HepG2 (cell line): Measurements from ENCODE around the gene CYSRT1. TPM values are rescaled to one million over a fixed set of nuclear protein-coding genes. Genes with fewer than 3 reads are reported as not detected.

Experiments used
- AHDC1 ChIP-seq: sonication (generic); formaldehyde crosslinking; IDR thresholded peaks from 2 replicates; pipeline ENCODE4 v1.5.1; 2020; ENCODE audit warnings: mild to moderate bottlenecking, missing genetic modification reagents, borderline replicate concordance
- CAMTA2 ChIP-seq: sonication (generic); formaldehyde crosslinking; IDR thresholded peaks from 2 replicates; pipeline ENCODE4 v1.4.0; 2020; ENCODE audit warnings: mild to moderate bottlenecking, missing genetic modification reagents, borderline replicate concordance
- CREM ChIP-seq, 2 experiments: sonication (generic) in 1 of 2; formaldehyde crosslinking in 1 of 2; IDR thresholded peaks; 2 replicates each; pipeline versions ENCODE4 v1.4.0 to v1.6.1; 2016 to 2020; ENCODE audit warnings: antibody characterized with exemption in 1 of 2, mild to moderate bottlenecking in 1 of 2, missing genetic modification reagents in 1 of 2
- DRAP1 ChIP-seq: IDR thresholded peaks from 2 replicates; pipeline ENCODE4 v1.6.1; 2016; ENCODE audit warnings: missing genetic modification reagents, missing compliant biosample characterization
- FOXJ3 ChIP-seq: sonication (generic); formaldehyde crosslinking; IDR thresholded peaks from 2 replicates; pipeline ENCODE4 v1.4.0; 2020; ENCODE audit warnings: missing genetic modification reagents, mild to moderate bottlenecking, borderline replicate concordance
- FOXK2 ChIP-seq: fragments of 450-650 bp; IDR thresholded peaks from 2 replicates; pipeline ENCODE4 v1.6.1; 2016
- HNF4G ChIP-seq, 2 experiments: sonication (generic) in 1 of 2; formaldehyde crosslinking in 1 of 2; IDR thresholded peaks; 2 replicates each; pipeline versions ENCODE4 v1.4.0 to v1.6.1; 2011 to 2020; ENCODE audit warnings: borderline replicate concordance in 2 of 2, low read depth in 2 of 2, mild to moderate bottlenecking in 2 of 2, low read length in 1 of 2, missing genetic modification reagents in 1 of 2, moderate library complexity in 1 of 2
- MEIS2 ChIP-seq: sonication (generic); formaldehyde crosslinking; IDR thresholded peaks from 2 replicates; pipeline ENCODE4 v1.9.0; 2021; ENCODE audit warnings: mild to moderate bottlenecking, missing genetic modification reagents
- NFE2 ChIP-seq: sonication (generic); formaldehyde crosslinking; IDR thresholded peaks from 2 replicates; pipeline ENCODE4 v1.4.0; 2020; ENCODE audit warnings: missing genetic modification reagents
- STAT6 ChIP-seq: sonication (generic); formaldehyde crosslinking; IDR thresholded peaks from 2 replicates; pipeline ENCODE4 v1.4.0; 2020; ENCODE audit warnings: missing genetic modification reagents, mild to moderate bottlenecking, borderline replicate concordance
- TAF1 ChIP-seq: sonication (generic); formaldehyde crosslinking; IDR thresholded peaks from 2 replicates; pipeline ENCODE4 v1.4.0; 2020; ENCODE audit warnings: missing genetic modification reagents
- TFAP4 ChIP-seq: sonication (generic); IDR thresholded peaks from 2 replicates; pipeline ENCODE4 v1.6.1; 2016; ENCODE audit warnings: low read depth, borderline replicate concordance
- ZNF260 ChIP-seq: sonication (generic); formaldehyde crosslinking; IDR thresholded peaks from 2 replicates; pipeline ENCODE4 v1.4.0; 2020; ENCODE audit warnings: missing genetic modification reagents, low read depth, mild to moderate bottlenecking, borderline replicate concordance
- ZNF543 ChIP-seq: sonication (generic); formaldehyde crosslinking; IDR thresholded peaks from 2 replicates; pipeline ENCODE4 v1.4.0; 2020; ENCODE audit warnings: mild to moderate bottlenecking, missing genetic modification reagents
- ZNF704 ChIP-seq: sonication (generic); formaldehyde crosslinking; IDR thresholded peaks from 2 replicates; pipeline ENCODE4 v1.8.1; 2023; ENCODE audit warnings: mild to moderate bottlenecking, inconsistent platforms, moderate library complexity, missing genetic modification reagents, borderline replicate concordance
- ZZZ3 ChIP-seq: sonication (generic); formaldehyde crosslinking; IDR thresholded peaks from 2 replicates; pipeline ENCODE4 v1.4.0; 2020; ENCODE audit warnings: missing genetic modification reagents, mild to moderate bottlenecking, borderline replicate concordance
- polyA plus RNA-seq, 8 experiments: library from polyadenylated mRNA; depleted of rRNA in 3 of 8; stranded (reverse) in 7 of 8; unstranded in 1 of 8; fragments of >200 nt; fragmentation: Illumina TruSeq in 4 of 8; extraction: Trizol in 4 of 8; gene quantifications; 2 replicates each; pipeline versions ENCODE4 v1.2.1 to v1.2.3, GENCODE V29; 2011 to 2016; ENCODE audit warnings: low read depth in 4 of 8, missing spikeins in 1 of 8, mixed read lengths in 1 of 8; ENCODE audit not compliant: insufficient read depth in 1 of 8
- total RNA-seq, 5 experiments: library from RNA; depleted of rRNA; stranded (reverse); fragments of >200 nt; fragmentation: Illumina TruSeq; extraction: Trizol; gene quantifications; 2 replicates each; pipeline ENCODE4 v1.2.3, GENCODE V29; 2016; ENCODE audit warnings: low read depth in 1 of 5

Gene CYSRT1
- total and polyA plus RNA-seq, 2 of the 13 experiments (the other 11 are each of a cell fraction or from before 2014, with no cell fraction given) = 1.5 to 2.1 TPM

- TF ChIP-seq FOXJ3 (CRISPR knock-in tag) (0 out of 2 replicates have a peak, but pooled peaks have one; percentile 22), FOXK2 (no peak), CAMTA2 (CRISPR knock-in tag) (peak; percentile 63; the same call in 1 of the 2 replicates), CREM (IDR thresholded peaks at IDR 0.05) (peak; percentile 21; the same call in 1 of the 2 replicates), CREM (CRISPR knock-in tag; IDR thresholded peaks at IDR 0.05) (no peak), MEIS2 (CRISPR knock-in tag) (peak; percentile 67), STAT6 (CRISPR knock-in tag) (no peak), ZNF260 (no peak), TAF1 (CRISPR knock-in tag) (peak; percentile 30; the same call in 1 of the 2 replicates), AHDC1 (no peak), HNF4G (IDR thresholded peaks at IDR 0.05; ENCODE audit: borderline replicate concordance, low read depth, low read length) (peak; percentile 74), HNF4G (CRISPR knock-in tag; IDR thresholded peaks at IDR 0.05; ENCODE audit: borderline replicate concordance, low read depth) (peak; percentile 54; the same call in 1 of the 2 replicates), ZNF704 (CRISPR knock-in tag) (no peak), NFE2 (CRISPR knock-in tag) (no peak), TFAP4 (peak; percentile 14; the same call in 1 of the 2 replicates), ZZZ3 (CRISPR knock-in tag) (peak; percentile 31; the same call in 1 of the 2 replicates), ZNF543 (CRISPR knock-in tag) (0 out of 2 replicates have a peak, but pooled peaks have one; percentile 29), DRAP1 (CRISPR knock-in tag) (peak; percentile 24; the same call in 1 of the 2 replicates)
These were observed 16.7 kb downstream of the CYSRT1 start (continued) for GRCh38 chr9:137241490-137242268.
